MCF 10A (cell line): Measurements from ENCODE around the gene ANKRD53. TPM values are rescaled to one million over a fixed set of nuclear protein-coding genes. Genes with fewer than 3 reads are reported as not detected.
A peak's percentile ranks its signal among the peaks of the same experiment; 100 is the strongest.
"Not testable (repeated sequence)": the region's sequence is repeated elsewhere in the genome, so short reads cannot be mapped to it uniquely, and the experiment has no call there.

Source experiments
- BruUV-seq: library from RNA; stranded (reverse); fragments of 400-500 nt; replicated peaks from 2 replicates; lab custom pipeline; 2021; lab: Mats Ljungman, UMichigan
- CTCF ChIA-PET: fragments of 300-600 bp; sonication (Branson Sonifier 250); formaldehyde crosslinking; extraction: SDS; loops from one replicate; lab custom pipeline; 2021; ENCODE audit warnings: antibody characterized with exemption, inconsistent platforms; lab: Yijun Ruan, JAX
- POLR2A ChIA-PET: fragments of 300-600, 350-650 bp; sonication (Branson Sonifier 250); formaldehyde crosslinking; extraction: SDS; loops from one replicate; lab custom pipeline; 2020; ENCODE audit warnings: antibody characterized with exemption, inconsistent platforms; lab: Yijun Ruan, JAX
- DNase-seq: peaks from one replicate; pipeline ENCODE4 v3.0.0-alpha.2; 2018; ENCODE audit not compliant: unreplicated experiment
- H3K27ac Mint-ChIP-seq: one replicate; pipeline ENCODE4 v1.8.0; 2022; ENCODE audit warnings: mild to moderate bottlenecking, low read depth, mixed read lengths; ENCODE audit not compliant: unreplicated experiment
- H3K27me3 Mint-ChIP-seq: one replicate; pipeline ENCODE4 v1.8.0; 2022; ENCODE audit warnings: mixed read lengths; ENCODE audit not compliant: insufficient read depth, unreplicated experiment
- H3K36me3 Mint-ChIP-seq: one replicate; pipeline ENCODE4 v1.8.0; 2022; ENCODE audit warnings: mild to moderate bottlenecking, moderate library complexity, mixed read lengths; ENCODE audit not compliant: insufficient read depth, unreplicated experiment
- H3K4me1 Mint-ChIP-seq: one replicate; pipeline ENCODE4 v1.8.0; 2022; ENCODE audit warnings: mixed read lengths; ENCODE audit not compliant: insufficient read depth, unreplicated experiment
- H3K4me3 Mint-ChIP-seq: one replicate; pipeline ENCODE4 v1.8.0; 2022; ENCODE audit warnings: mild to moderate bottlenecking, moderate library complexity, mixed read lengths; ENCODE audit not compliant: unreplicated experiment
- H3K9me3 Mint-ChIP-seq: one replicate; pipeline ENCODE4 v1.8.0; 2022; ENCODE audit warnings: mixed read lengths; ENCODE audit not compliant: unreplicated experiment
- intact Hi-C: fragments of 100-400 bp; cut with micrococcal nuclease; formaldehyde crosslinking; loops from 2 replicates; pipeline ENCODE4 v1.14.1; 2022
- total RNA-seq: library from RNA; stranded (reverse); gene quantifications from 2 replicates; pipeline ENCODE4 v1.2.3, GENCODE V29; 2022
- TF ChIP-seq, protein P1 (sequence below): fragments of 200-600 bp; IDR thresholded peaks from one replicate; pipeline ENCODE4 v1.8.0; 2022; ENCODE audit warnings: antibody characterized with exemption, mild to moderate bottlenecking; ENCODE audit not compliant: unreplicated experiment

ANKRD53 gene
- total RNA-seq, 1 experiment from 2014 or later, result not detected

DNA sequence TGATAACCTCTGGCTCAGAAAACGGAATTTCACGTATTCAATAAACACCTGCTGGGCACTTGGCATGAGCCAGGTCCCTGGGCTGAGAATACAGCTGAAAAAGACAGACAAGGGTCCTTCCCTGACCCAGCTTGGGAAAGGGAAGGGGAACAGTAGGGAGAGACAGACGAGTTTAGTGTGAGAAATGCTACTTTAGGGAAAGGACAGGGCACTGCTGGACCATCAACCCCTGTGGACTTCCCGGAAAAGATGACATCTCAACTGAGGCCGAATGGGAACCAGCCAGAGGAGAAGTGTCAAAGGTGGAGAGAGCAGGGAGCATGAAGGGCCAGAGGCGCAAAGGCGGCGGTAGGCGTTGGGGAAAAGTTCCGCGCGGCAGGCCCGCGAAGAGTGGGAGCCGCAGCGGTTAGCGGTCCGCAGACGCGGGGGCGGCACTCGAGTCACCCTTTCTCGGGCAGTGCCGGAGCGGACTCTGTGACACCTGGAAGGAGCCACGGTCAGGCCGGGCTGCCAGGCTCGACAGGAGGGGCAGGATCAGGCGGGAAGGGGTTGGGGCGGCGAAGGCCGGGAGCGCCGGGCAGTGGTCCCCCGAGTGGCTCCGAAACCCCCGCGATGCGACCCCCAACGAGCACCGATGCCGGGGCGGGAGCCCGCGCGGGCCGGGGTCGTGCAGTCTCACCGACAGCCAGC is 15.7 kb downstream of the ANKRD53 start:
- Mint-ChIP-seq H3K27me3 (no peaks in the 10 kb centered on the region), H3K4me3 (peak overlapping the region; percentile 98), H3K4me1 (peaks cover 18% of the 10 kb centered on the region), H3K27ac (peak overlapping the region; percentile 91), H3K36me3 (peaks cover 27% of the 10 kb centered on the region), H3K9me3 (no peaks in the 10 kb centered on the region)
- intact Hi-C loops, result no loop called here
- ChIA-PET CTCF (interaction anchor here (0.8 to 1.0 kb wide), 2 partner anchors 10 to 13 kb away, joined by 3 read pairs; no protein-coding TSS in a partner anchor), POLR2A (interaction anchor here (0.6 to 0.9 kb wide), 5 partner anchors 16 to 225 kb away, joined by 4 to 5 read pairs (median 4); partner anchors contain the start of genes ANKRD53 and NAGK)
- no TSS peak for BruUV-seq
- TF ChIP-seq, protein P1, sequence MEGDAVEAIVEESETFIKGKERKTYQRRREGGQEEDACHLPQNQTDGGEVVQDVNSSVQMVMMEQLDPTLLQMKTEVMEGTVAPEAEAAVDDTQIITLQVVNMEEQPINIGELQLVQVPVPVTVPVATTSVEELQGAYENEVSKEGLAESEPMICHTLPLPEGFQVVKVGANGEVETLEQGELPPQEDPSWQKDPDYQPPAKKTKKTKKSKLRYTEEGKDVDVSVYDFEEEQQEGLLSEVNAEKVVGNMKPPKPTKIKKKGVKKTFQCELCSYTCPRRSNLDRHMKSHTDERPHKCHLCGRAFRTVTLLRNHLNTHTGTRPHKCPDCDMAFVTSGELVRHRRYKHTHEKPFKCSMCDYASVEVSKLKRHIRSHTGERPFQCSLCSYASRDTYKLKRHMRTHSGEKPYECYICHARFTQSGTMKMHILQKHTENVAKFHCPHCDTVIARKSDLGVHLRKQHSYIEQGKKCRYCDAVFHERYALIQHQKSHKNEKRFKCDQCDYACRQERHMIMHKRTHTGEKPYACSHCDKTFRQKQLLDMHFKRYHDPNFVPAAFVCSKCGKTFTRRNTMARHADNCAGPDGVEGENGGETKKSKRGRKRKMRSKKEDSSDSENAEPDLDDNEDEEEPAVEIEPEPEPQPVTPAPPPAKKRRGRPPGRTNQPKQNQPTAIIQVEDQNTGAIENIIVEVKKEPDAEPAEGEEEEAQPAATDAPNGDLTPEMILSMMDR, result no peak
- DNase-seq, result peak; percentile 24

DNA sequence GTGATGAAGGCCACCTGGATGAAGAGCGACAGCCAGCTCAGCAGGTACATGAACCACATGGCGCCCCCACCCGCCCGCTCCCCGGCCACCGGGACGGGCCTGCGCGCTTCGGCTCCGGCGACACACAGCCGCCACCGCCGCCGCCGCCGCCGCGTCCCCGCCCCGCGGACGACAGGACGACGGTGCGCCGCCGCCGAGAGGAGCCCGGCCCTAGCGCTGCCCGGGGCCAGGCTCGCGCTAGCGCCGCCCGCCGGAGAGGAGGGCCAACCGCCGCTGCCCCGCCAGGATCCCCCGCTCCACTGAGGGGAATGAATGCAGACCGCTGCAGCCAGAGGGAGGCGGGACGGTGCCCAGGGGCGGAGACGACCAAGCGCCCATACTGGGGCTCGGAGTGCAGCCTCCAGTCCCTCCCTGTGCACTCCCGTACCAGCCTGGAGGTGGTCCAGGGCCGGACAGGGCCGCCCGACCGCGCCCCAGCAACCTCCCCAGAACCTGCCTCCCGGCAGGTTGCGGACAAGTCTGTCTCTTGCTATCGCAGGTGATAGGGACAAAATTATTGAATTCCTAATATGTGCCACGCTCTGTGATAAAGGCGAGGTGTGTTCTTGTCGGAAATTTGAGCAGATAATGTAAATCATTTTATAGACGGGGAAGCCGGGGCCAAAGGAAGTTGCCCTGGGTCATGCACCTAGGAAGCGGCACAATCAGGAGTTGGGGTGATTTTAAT is 16.4 kb downstream of the ANKRD53 start, which contains the start of gene TEX261:
TSS of gene TEX261 (minus strand) at position 175 of the 727 bp plus-strand sequence. CDS start at position 59, 116 bp downstream.
- ChIA-PET CTCF (no interaction called here), POLR2A (interaction anchor here (0.6 to 0.9 kb wide), 2 partner anchors 73 kb away, joined by 4 to 5 read pairs; partner anchors contain the start of gene NAGK)
- Mint-ChIP-seq H3K27ac (peak within 1 kb of the TSS; percentile 91), H3K27me3 (no peaks in the 10 kb centered on the region), H3K36me3 (peaks cover 21% of the 10 kb centered on the region), H3K9me3 (no peaks in the 10 kb centered on the region), H3K4me3 (peak within 1 kb of the TSS; percentile 98), H3K4me1 (peaks cover 18% of the 10 kb centered on the region)
- DNase-seq, result peak; percentile 84
- intact Hi-C loops, result loop anchor here (5.0 kb wide), 1 partner anchor 133 kb away; no protein-coding TSS in a partner anchor
- TF ChIP-seq, protein P1, result peak; percentile 61
- BruUV-seq, result no TSS peak

DNA sequence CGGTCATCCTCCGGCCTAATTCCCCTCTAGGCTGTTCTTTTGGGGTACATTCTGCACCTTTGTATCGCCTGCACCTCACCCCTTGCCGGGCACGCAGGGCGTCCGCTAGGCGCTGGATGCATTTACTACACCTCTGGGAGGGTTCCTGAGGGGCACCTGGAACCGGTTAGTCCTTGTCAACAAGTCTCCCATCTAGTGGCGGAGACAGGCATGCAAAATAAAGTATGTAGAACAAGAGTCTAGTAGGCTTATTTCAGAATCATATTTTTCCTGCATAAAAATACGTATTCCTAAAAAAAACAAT is 16.9 kb downstream of the ANKRD53 start:
- H3K27ac Mint-ChIP-seq, result no peak overlapping the region
- DNase-seq, result peak; percentile 64
- POLR2A ChIA-PET, result interaction anchor here (0.9 kb wide), 1 partner anchor 73 kb away, joined by 5 read pairs; the partner anchor contains the start of gene NAGK

DNA sequence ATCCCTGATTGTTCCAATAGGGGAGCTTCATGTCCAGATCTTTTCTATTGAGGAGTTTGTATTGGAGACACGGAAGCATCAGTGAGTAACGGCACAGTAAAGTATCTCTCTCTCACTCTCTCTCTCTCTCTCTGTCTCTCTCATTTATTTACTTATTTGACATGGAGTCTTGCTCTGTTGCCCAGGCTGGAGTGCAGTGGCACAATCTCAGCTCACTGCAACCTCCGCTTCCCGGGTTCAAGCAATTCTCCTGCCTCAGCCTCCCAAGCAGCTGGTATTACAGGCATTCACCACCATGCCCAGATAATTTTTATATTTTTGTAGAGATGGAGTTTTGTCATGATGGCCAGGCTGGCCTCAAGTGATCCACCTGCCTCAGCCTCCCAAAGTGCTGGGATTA is 20.5 kb downstream of the ANKRD53 start:
- not testable (repeated sequence) for BruUV-seq, H3K4me1 Mint-ChIP-seq

More for the DNA sequence above, 16.9 kb downstream of the ANKRD53 start:
- CTCF ChIA-PET, result no interaction called here
- H3K9me3 Mint-ChIP-seq, result no peaks in the 10 kb centered on the region
- intact Hi-C loops, result loop anchor here (5.0 kb wide), 1 partner anchor 133 kb away; no protein-coding TSS in a partner anchor
- TF ChIP-seq, protein P1, result peak; percentile 35
- H3K4me1 Mint-ChIP-seq, result peaks cover 18% of the 10 kb centered on the region
- H3K4me3 Mint-ChIP-seq, result peak overlapping the region; percentile 98
- H3K36me3 Mint-ChIP-seq, result peaks cover 21% of the 10 kb centered on the region
- H3K27me3 Mint-ChIP-seq, result no peaks in the 10 kb centered on the region
- BruUV-seq, result no TSS peak

More for the DNA sequence above, 20.5 kb downstream of the ANKRD53 start:
- H3K36me3 Mint-ChIP-seq, H3K27ac Mint-ChIP-seq, H3K9me3 Mint-ChIP-seq, H3K4me3 Mint-ChIP-seq, POLR2A ChIA-PET, DNase-seq, H3K27me3 Mint-ChIP-seq: not testable (repeated sequence)
- CTCF ChIA-PET, result interaction anchor here (0.6 to 1.1 kb wide), 4 partner anchors 65 to 214 kb away, joined by 3 read pairs; no protein-coding TSS in a partner anchor
- intact Hi-C loops, result loop anchor here (5.0 kb wide), 1 partner anchor 137 kb away; no protein-coding TSS in a partner anchor
